ENCODE data around the gene TFEC. TPM values are rescaled to one million over a fixed set of nuclear protein-coding genes. Genes with fewer than 3 reads are reported as not detected.
"Not testable (repeated sequence)": the region's sequence is repeated elsewhere in the genome, so short reads cannot be mapped to it uniquely, and the experiment has no call there.

Gene TFEC
- polyA plus RNA-seq, 3 donors, result 29.9 to 34.3 (median 31.1) TPM

DNA sequence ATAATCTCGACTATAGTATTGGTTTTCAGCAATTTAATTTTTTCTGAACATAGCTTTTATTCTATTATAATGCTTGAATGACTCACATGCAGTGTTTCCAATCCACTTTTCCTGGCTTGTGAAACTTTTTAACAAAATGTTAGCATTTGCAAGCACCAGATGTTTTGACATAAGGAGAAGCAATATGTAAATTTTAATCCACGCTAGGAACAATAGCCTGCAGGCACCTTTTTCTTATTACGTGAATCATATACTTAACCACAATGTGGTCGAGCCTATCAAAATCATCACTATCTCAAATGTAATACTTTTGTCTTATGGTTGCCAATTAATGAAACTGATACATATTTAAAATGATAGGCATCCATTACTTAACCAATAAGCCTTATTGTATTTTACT, 97.1 kb downstream of the TFEC start:
- DNase-seq (ENCODE audit: low read depth in 3 of 3, low spot score in 2 of 3), result no peak

DNA sequence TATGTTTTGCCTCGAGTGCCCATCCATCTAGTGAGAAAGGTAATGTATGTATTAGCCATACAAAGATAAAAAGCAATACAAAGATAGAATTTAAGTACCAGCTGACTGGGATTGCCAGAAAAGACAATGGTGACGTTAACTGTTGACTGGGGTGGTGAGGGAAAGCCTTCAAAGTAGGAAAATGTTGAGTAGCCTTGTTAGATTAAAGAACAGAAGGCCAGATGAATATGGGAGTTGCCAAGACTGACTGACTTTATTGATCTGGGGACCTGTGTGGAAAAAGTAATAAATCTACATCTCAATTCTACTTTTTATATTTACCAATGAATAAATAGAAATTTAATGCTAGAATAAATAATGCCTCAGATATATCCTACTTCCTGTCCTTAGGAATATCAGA, 97.7 kb downstream of the TFEC start:
- no peak for DNase-seq (ENCODE audit: low read depth in 3 of 3, low spot score in 2 of 3)

DNA sequence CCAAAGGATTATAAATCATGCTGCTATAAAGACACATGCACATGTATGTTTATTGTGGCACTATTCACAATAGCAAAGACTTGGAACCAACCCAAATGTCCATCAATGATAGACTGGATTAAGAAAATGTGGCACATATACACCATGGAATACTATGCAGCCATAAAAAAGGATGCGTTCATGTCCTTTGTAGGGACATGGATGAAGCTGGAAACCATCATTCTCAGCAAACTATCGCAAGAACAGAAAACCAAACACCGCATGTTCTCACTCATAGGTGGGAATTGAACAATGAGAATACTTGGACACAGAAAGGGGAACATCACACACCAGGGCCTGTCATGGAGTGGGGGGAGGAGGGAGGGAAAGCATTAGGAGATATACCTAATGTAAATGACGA, 100.4 kb downstream of the TFEC start:
- not testable (repeated sequence) for DNase-seq (ENCODE audit: low read depth in 3 of 3, low spot score in 2 of 3)

DNA sequence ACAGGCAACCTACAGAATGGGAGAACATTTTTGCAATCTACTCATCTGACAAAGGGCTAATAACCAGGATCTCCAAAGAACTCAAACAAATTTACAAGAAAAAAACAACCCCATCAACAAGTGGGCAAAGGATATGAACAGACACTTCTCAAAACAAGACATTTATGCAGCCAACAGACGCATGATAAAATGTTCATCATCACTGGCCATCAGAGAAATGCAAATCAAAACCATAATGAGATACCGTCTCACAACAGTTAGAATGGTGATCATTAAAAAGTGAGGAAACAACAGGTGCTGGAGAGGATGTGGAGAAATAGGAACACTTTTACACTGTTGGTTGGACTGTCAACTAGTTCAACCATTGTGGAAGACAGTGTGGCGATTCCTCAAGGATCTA, 100.8 kb downstream of the TFEC start:
- DNase-seq (ENCODE audit: low read depth in 3 of 3, low spot score in 2 of 3), result not testable (repeated sequence)

DNA sequence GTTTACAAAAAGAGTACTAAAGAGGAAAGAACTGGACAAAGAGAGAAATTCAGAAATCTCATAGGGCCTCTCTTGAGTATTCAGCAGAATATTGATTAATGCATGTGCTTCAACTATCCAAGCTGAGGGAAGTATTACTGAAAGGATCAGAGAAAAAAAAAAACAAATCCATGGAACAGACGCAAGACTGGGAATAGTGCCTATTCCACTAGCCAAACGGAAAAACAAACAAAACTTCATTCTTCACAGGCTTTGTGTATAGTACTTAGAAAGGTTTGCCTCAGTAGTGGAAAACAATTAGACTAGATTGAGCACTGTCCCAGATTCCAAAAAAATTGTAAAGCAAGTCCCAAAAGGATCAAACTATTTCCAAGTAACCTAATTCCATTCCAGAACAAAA, 106.2 kb downstream of the TFEC start:
- DNase-seq (ENCODE audit: low read depth in 3 of 3, low spot score in 2 of 3), result no peak

DNA sequence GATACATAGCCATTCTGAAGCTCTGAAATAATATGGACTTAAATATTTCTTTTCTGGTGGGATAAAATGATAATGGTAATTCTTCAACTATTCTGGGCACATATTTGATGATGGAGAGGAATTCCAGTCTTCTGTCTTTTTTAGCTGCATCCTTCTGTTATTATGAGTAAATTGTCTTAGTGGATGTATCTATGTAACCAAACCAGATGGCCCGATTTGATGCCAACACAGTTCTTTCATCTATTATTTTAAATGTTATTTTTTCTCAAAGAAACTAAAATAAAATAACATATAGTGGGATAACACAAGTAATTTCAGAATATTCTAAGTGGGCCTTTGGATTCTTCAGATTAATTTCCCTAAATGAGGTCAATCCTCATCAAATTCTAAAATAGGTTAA, 110.2 kb downstream of the TFEC start:
- no peak for DNase-seq (ENCODE audit: low read depth in 3 of 3, low spot score in 2 of 3)

DNA sequence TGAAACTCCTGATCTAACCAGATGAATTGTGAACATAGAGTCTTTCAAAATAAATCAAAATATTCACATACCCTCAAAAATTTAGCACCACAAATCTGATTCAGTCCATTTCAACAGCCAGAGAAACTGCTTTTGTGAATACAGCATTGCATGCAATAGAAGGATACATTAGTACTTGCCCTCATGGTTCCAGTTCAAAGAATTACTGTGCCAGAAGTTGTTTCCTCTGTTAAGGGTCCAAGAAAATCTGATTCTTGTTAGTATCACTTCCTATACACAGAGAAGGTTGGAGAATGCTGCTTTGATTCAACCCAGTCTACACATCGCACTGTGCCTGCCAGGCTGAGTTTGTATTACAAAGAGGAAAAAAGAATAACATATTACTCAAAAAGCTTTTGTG, 115.6 kb downstream of the TFEC start:
- DNase-seq (ENCODE audit: low read depth in 3 of 3, low spot score in 2 of 3), result no peak

DNA sequence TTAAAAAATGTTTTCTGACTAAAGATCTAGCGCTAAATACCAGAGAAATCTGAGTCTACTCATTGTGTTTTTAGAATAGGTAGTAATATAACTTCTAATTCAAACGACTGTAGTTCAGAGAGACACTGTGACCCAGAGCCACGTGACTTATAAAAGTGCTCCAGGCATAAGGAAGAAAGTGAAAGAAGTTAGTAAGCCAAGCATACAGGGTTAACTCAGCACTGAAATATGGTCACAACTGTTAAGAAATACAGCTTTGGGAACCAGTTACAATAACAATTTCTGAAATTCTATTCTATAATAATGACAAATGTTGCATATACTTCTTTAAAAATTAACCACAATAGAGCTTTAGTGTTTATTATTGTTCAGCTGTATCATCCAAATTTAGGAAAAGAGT, 119.1 kb downstream of the TFEC start:
- no peak for DNase-seq (ENCODE audit: low read depth in 3 of 3, low spot score in 2 of 3)

DNA sequence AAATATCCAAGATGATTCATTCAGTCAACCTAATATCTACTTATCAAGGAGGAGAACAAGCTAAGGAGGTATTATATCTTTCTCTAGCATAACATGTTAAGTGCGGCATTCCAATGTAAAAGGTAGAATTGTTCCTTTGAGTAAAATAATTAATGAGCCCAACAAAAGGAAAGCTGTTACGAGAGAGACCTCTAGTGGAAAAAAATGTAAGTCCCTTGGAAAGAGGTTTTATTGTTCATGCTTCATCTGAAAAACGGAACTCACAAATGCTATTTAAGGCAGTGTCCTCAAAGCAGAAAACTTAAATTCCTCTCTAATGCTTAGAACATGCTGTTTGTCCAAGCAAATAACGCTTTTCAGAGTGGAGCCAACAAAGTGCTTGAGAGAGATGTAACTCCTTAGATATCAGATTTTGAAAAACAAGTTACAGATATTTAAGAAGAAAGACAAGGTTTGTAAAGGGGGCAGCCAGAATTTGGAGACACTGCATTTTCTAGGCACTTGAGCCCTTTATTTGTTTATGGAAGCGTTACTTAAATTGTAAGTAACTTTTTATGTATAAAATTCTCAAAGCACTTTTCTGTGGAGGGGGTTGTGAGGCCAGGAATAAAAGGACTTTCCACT, 119.9 kb downstream of the TFEC start:
- peak; percentile 26 to 39 (median 38) for DNase-seq (ENCODE audit: low read depth in 3 of 3, low spot score in 2 of 3)

DNA sequence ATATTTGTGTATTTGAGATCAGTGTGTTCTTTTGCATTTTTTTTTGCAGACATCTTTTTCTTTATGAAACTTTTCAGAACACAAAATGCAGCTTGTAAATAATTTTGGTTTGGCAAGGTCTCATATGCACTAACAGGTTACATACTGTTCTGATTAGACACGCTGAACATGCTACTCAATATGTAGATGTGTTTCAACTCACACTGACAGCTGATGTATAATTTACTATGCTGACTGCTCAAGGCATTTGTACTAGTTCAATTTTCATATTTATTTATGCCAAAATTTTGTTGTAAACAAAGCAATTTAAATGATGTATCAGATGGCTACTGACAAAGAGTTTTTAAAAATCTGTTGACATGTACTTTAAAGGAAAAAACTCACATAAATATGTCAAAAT, 123.8 kb downstream of the TFEC start:
- no peak for DNase-seq (ENCODE audit: low read depth in 3 of 3, low spot score in 2 of 3)

DNA sequence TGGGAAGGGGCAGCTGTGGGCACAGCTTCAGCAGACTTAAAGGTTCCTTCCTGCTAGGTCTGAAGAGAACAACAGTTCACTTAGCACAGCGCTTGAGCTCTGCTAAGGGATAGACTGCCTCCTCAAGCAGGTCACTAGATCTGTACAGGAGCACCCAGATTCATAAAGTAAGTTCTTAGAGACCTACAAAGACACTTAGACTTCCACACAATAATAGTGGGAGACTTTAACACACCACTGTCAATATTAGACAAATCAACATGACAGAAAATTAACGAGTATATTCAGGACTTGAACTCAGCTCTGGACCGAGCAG, 140.9 kb downstream of the TFEC start:
- no peak for DNase-seq (ENCODE audit: low read depth in 3 of 3, low spot score in 2 of 3)

DNA sequence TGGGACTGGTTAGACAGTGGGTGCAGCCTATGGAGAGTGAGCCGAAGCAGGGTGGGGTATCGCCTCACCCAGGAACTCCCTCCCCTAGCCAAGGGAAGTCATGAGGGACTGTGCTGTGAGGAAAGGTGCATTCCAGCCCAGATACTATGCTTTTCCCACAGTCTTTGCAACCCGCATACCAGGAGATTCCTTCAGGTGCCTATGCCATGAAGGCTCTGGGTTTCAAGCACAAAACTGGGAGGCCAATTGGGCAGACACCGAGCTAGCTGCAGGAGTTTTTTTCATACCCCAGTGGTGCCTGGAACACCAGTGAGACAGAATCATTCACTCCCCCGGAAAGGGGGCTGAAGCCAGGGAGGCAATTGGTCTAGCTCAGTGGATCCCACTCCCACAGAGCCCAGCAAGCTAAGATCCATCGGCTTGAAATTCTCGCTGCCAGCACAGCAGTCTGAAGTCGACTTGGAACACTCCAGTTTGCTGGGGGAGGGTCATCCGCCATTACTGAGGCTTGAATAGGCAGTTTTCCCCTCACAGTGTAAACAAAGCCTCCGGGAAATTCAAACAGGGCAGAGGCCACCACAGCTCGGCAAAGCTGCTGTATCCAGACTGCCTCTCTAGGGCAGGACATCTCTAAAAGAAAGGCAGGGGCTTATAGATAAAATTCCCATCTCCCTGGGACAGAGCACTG, 141.4 kb downstream of the TFEC start:
- no peak for DNase-seq (ENCODE audit: low read depth in 3 of 3, low spot score in 2 of 3)

DNA sequence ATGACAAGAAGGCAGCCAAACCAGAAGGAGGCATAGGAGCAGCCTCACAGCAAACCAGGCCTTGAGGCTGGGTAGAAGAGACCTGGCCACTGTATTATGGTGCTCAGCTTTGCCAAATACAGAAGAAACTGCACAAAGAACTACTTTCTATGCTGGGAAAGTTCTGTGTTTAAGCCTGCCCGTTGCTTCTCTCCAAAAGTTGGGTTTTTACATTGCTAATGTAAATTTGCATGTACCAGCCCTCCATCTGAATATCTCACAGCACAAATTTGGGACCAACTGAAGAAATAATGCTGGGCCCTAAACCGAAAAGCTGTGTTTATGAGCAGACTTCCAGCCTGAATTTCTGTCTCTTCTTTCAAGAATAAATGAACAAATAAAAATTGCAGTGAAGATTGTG, 145.0 kb downstream of the TFEC start:
- DNase-seq (ENCODE audit: low read depth in 3 of 3, low spot score in 2 of 3), result no peak

Other genes starting within 250 kb of the TFEC start
- 10 to 100 TPM; 75.5 to 80.6 (median 80.4) TPM for gene TES, start 179.8 kb upstream of the TFEC start, polyA plus RNA-seq (ENCODE audit: insufficient read length in 3 of 3)